GM18508 (cell line): ENCODE results near the gene CERS6.
A peak's percentile ranks its signal among the peaks of the same experiment; 100 is the strongest.

Source experiments
- ATAC-seq: cut with Tn5 transposase; IDR thresholded peaks from one replicate; pipeline ENCODE4 v1.9.1; 2021; ENCODE audit warnings: moderate number of reproducible peaks; ENCODE audit not compliant: insufficient read depth, unreplicated experiment

The CERS6 gene

GRCh38 chr2:168592181-168592831 is 136.2 kb downstream of the CERS6 start:
- ATAC-seq: no peak

GRCh38 chr2:168593713-168594112 is 137.6 kb downstream of the CERS6 start:
- ATAC-seq: no peak

GRCh38 chr2:168594778-168595177 is 138.7 kb downstream of the CERS6 start:
- ATAC-seq: peak; percentile 71

GRCh38 chr2:168596881-168597655 is 141.0 kb downstream of the CERS6 start:
- ATAC-seq: no peak

- ATAC-seq: no peak
Measured at GRCh38 chr2:168599738-168600137, 143.7 kb downstream of the CERS6 start.

- no peak for ATAC-seq
Measured at GRCh38 chr2:168600949-168601348, 144.9 kb downstream of the CERS6 start.

- ATAC-seq: no peak
Measured at GRCh38 chr2:168601741-168602140, 145.7 kb downstream of the CERS6 start.

GRCh38 chr2:168602379-168602778 is 146.3 kb downstream of the CERS6 start:
- ATAC-seq: no peak

- no peak for ATAC-seq
Measured at GRCh38 chr2:168602846-168603401, 146.9 kb downstream of the CERS6 start.

- no peak for ATAC-seq
Measured at GRCh38 chr2:168603439-168603961, 147.4 kb downstream of the CERS6 start.

GRCh38 chr2:168604252-168604651 is 148.2 kb downstream of the CERS6 start:
- no peak for ATAC-seq

GRCh38 chr2:168607992-168608391 is 151.9 kb downstream of the CERS6 start:
- no peak for ATAC-seq

- no peak for ATAC-seq
Measured at GRCh38 chr2:168608796-168609195, 152.7 kb downstream of the CERS6 start.

GRCh38 chr2:168611091-168611490 is 155.0 kb downstream of the CERS6 start:
- ATAC-seq: no peak

GRCh38 chr2:168611896-168612650 is 156.0 kb downstream of the CERS6 start:
- ATAC-seq: no peak

GRCh38 chr2:168612719-168613118 is 156.6 kb downstream of the CERS6 start:
- no peak for ATAC-seq

GRCh38 chr2:168613551-168613950 is 157.5 kb downstream of the CERS6 start:
- no peak for ATAC-seq

GRCh38 chr2:168614172-168615018 is 158.3 kb downstream of the CERS6 start:
- no peak for ATAC-seq

- no peak for ATAC-seq
Measured at GRCh38 chr2:168620554-168620953, 164.5 kb downstream of the CERS6 start.

- no peak for ATAC-seq
Measured at GRCh38 chr2:168622559-168622958, 166.5 kb downstream of the CERS6 start.
